Gastrocnemius medialis (tissue), 4 donors: ENCODE measurements around the gene SCGB3A2.

ENCODE experiments used
- CTCF ChIP-seq, 5 experiments: fragments of 450-650 bp in 3 of 5; fragments of 200-600 bp in 2 of 5; sonication (generic) in 2 of 5; IDR thresholded peaks in 4 of 5; conservative IDR thresholded peaks in 1 of 5; 1 replicate in 4 of 5; 2 replicates in 1 of 5; pipeline ENCODE4 v1.5.1; 2016 to 2019; ENCODE audit warnings: antibody characterized with exemption in 5 of 5, mild to moderate bottlenecking in 3 of 5, moderate library complexity in 3 of 5
- POLR2A ChIP-seq, 2 donors: fragments of 450-650 bp; IDR thresholded peaks; one replicate each; pipeline ENCODE4 v1.6.1; 2017; ENCODE audit warnings: antibody characterized with exemption in 2 of 2, mild to moderate bottlenecking in 2 of 2, moderate library complexity in 2 of 2

GRCh38 chr5:147852365-147852764, 26.1 kb upstream of the SCGB3A2 start:
- TF ChIP-seq POLR2A (IDR thresholded peaks at IDR 0.05) (no peak), CTCF (IDR thresholded peaks at IDR 0.05 in 4 of 5, conservative IDR thresholded peaks at IDR 0.05 in 1 of 5) (no peak)
